Tibial nerve (tissue), 4 donors: ENCODE measurements around the gene E2F4. TPM values are rescaled to one million over a fixed set of nuclear protein-coding genes. Genes with fewer than 3 reads are reported as not detected.

Experiments used
- DNase-seq, 2 donors: peaks; one replicate each; pipeline ENCODE4 v3.0.0-alpha.2; 2019; ENCODE audit warnings: low spot score in 2 of 2
- H3K27ac ChIP-seq, 4 donors: fragments of 200-600 bp; sonication (generic) in 3 of 4; one replicate each; pipeline ENCODE4 v1.5.1; 2017 to 2019; ENCODE audit warnings: mild to moderate bottlenecking in 1 of 4
- H3K27me3 ChIP-seq, 2 donors: fragments of 200-600 bp; sonication (generic) in 1 of 2; one replicate each; pipeline versions ENCODE4 v1.5.1 to v1.6.0; 2017 to 2019
- H3K36me3 ChIP-seq, 3 donors: fragments of 200-600 bp; sonication (generic); one replicate each; pipeline ENCODE4 v1.5.1; 2018 to 2019
- H3K4me1 ChIP-seq, 4 donors: fragments of 200-600 bp; sonication (generic) in 3 of 4; one replicate each; pipeline ENCODE4 v1.5.1; 2017 to 2019
- H3K4me3 ChIP-seq, 4 donors: fragments of 200-600 bp; sonication (generic) in 3 of 4; one replicate each; pipeline ENCODE4 v1.5.1; 2017 to 2019; ENCODE audit warnings: mild to moderate bottlenecking in 1 of 4, moderate library complexity in 1 of 4
- H3K9me3 ChIP-seq, 4 donors: fragments of 200-600 bp; sonication (generic) in 3 of 4; one replicate each; pipeline ENCODE4 v1.5.1; 2017 to 2019
- CTCF ChIP-seq, 5 experiments: fragments of 200-600 bp in 3 of 5; fragments of 450-650 bp in 2 of 5; sonication (generic) in 3 of 5; IDR thresholded peaks; one replicate each; pipeline ENCODE4 v1.5.1; 2016 to 2019; ENCODE audit warnings: antibody characterized with exemption in 5 of 5, mild to moderate bottlenecking in 3 of 5, moderate library complexity in 2 of 5
- EP300 ChIP-seq, 2 donors: sonication (generic); formaldehyde crosslinking; IDR thresholded peaks; one replicate each; pipeline ENCODE4 v1.6.1; 2017; ENCODE audit warnings: antibody characterized with exemption in 2 of 2, mild to moderate bottlenecking in 1 of 2
- POLR2A ChIP-seq, 2 donors: fragments of 450-650 bp; IDR thresholded peaks; one replicate each; pipeline ENCODE4 v1.6.1; 2017; ENCODE audit warnings: antibody characterized with exemption in 2 of 2, mild to moderate bottlenecking in 2 of 2, moderate library complexity in 2 of 2
- WGBS, 2 donors: methylation state at CpG; one replicate each; pipeline ENCODE4 v1.1.5; 2018; 5-methylcytosine and 5-hydroxymethylcytosine counted together
- small RNA-seq: library from RNA; depleted of rRNA; stranded (forward); fragments of <200 nt; gene quantifications from one replicate; pipeline ENCODE3, GENCODE V24; 2016
- total RNA-seq, 4 donors: library from RNA; depleted of rRNA; stranded (reverse); fragments of >200 nt; gene quantifications; one replicate each; pipeline ENCODE4 v1.1.0, GENCODE V29; 2016

The E2F4 gene
- total RNA-seq, 4 donors from 2014 or later = 60.1 to 119 (median 99.8) TPM

GRCh38 chr16:67246081-67246755 is 54.3 kb downstream of the E2F4 start:
- Histone ChIP-seq H3K4me3 (peak overlapping the region; percentile 56 to 71 (median 64)), H3K27me3 (peaks cover 0 to 9% of the 10 kb centered on the region in 2 donors), H3K4me1 (peaks cover 0 to 69% (median 41%) of the 10 kb centered on the region in 4 donors), H3K27ac (peak overlapping the region; percentile 60 to 95 (median 80)), H3K36me3 (no peaks in the 10 kb centered on the region), H3K9me3 (no peaks in the 10 kb centered on the region)
- 0 to 1% methylated on average over 10 to 31 of the region's 48 CpGs for WGBS, 2 donors
- peak in 1 of 2 donors; percentile 64 for DNase-seq
- peak; percentile 24 to 47 (median 43) for TF ChIP-seq CTCF (IDR thresholded peaks at IDR 0.05)
- TF ChIP-seq EP300 (IDR thresholded peaks at IDR 0.05) = peak in 1 of 2 donors; percentile 74
- peak in 1 of 2 donors; percentile 39 for TF ChIP-seq POLR2A (IDR thresholded peaks at IDR 0.05)

- DNase-seq = no peak
- Histone ChIP-seq H3K4me3 (peak overlapping the region; percentile 56 to 71 (median 64)), H3K27ac (peak overlapping the region; percentile 60 to 95 (median 80)), H3K27me3 (peaks cover 0 to 9% of the 10 kb centered on the region in 2 donors), H3K4me1 (peaks cover 0 to 63% (median 35%) of the 10 kb centered on the region in 4 donors), H3K36me3 (no peaks in the 10 kb centered on the region), H3K9me3 (no peaks in the 10 kb centered on the region)
- TF ChIP-seq CTCF (IDR thresholded peaks at IDR 0.05) (no peak), POLR2A (IDR thresholded peaks at IDR 0.05) (no peak), EP300 (IDR thresholded peaks at IDR 0.05) (no peak)
- 1% methylated on average over 18 to 22 of the region's 26 CpGs for WGBS, 2 donors
Measured at GRCh38 chr16:67246756-67247191, 54.8 kb downstream of the E2F4 start.

- Histone ChIP-seq H3K36me3 (no peaks in the 10 kb centered on the region), H3K4me3 (peak within 1 kb of the TSS; percentile 56 to 71 (median 64)), H3K9me3 (no peaks in the 10 kb centered on the region), H3K27me3 (peaks cover 0 to 9% of the 10 kb centered on the region in 2 donors), H3K27ac (peak within 1 kb of the TSS; percentile 60 to 95 (median 80)), H3K4me1 (peaks cover 0 to 56% (median 34%) of the 10 kb centered on the region in 4 donors)
- TF ChIP-seq POLR2A (IDR thresholded peaks at IDR 0.05) (peak; percentile 63 to 85), CTCF (IDR thresholded peaks at IDR 0.05) (peak in 2 of 5 experiments; percentile 28 to 31), EP300 (IDR thresholded peaks at IDR 0.05) (peak; percentile 72 to 76)
- 0 to 2% methylated on average over 33 to 54 of the region's 60 CpGs for WGBS, 2 donors
- DNase-seq = peak; percentile 98
Measured at GRCh38 chr16:67247192-67248072, 55.5 kb downstream of the E2F4 start, which contains the start of gene FHOD1. FHOD1 (minus strand) TSS chr16:67247481; CDS start chr16:67247410, 71 bp downstream.

GRCh38 chr16:67248073-67248400 is 56.1 kb downstream of the E2F4 start:
- Histone ChIP-seq H3K27me3 (peaks cover 0 to 9% of the 10 kb centered on the region in 2 donors), H3K4me1 (peaks cover 0 to 52% (median 34%) of the 10 kb centered on the region in 4 donors), H3K9me3 (no peaks in the 10 kb centered on the region), H3K36me3 (no peaks in the 10 kb centered on the region), H3K4me3 (peak overlapping the region; percentile 33 to 67 (median 51)), H3K27ac (peak overlapping the region in 2 of 4 donors; percentile 21 to 56)
- DNase-seq = no peak
- TF ChIP-seq EP300 (IDR thresholded peaks at IDR 0.05) = no peak
- TF ChIP-seq CTCF (IDR thresholded peaks at IDR 0.05) = no peak
- no peak for TF ChIP-seq POLR2A (IDR thresholded peaks at IDR 0.05)
- WGBS, 2 donors = 2 to 10% methylated on average over 6 to 7 of the region's 7 CpGs

Small RNAs within 50 kb of the gene (small RNA-seq; reads per million reads assigned to genes)
- gene MIR328 = 24.8 reads per million, percentile 93 among the genes with 10 or more reads in this experiment

Other genes with a start within 250 kb of the E2F4 start
- gene CES3, start 230.9 kb upstream of the E2F4 start, total RNA-seq = 1 to 10 TPM in 2 of 4 donors, under 1 TPM in 2; 0.21 to 9.2 (median 0.81) TPM
- gene CES4A, start 203.6 kb upstream of the E2F4 start, total RNA-seq = 10 to 100 TPM; 18.6 to 24.7 (median 21.2) TPM
- gene CBFB, start 163.0 kb upstream of the E2F4 start, total RNA-seq = 10 to 100 TPM; 46.7 to 70.5 (median 59.9) TPM
- gene PHAF1, start 82.2 kb upstream of the E2F4 start, total RNA-seq = 10 to 100 TPM; 22.2 to 34.5 (median 28.1) TPM
- gene B3GNT9, start 41.2 kb upstream of the E2F4 start, total RNA-seq = 10 to 100 TPM in 3 of 4 donors, 1 to 10 TPM in 1; 9.3 to 23.1 (median 18.4) TPM
- gene TRADD, start 32.2 kb upstream of the E2F4 start, total RNA-seq = 10 to 100 TPM; 26.0 to 46.5 (median 36.2) TPM
- 10 to 100 TPM; 17.7 to 58.5 (median 40.0) TPM for gene FBXL8, start 32.2 kb upstream of the E2F4 start, total RNA-seq
- gene HSF4, start 27.4 kb upstream of the E2F4 start, total RNA-seq = 100 to 1,000 TPM; 103 to 167 (median 153) TPM
- 10 to 100 TPM; 55.5 to 95.4 (median 76.6) TPM for gene NOL3, start 21.6 kb upstream of the E2F4 start, total RNA-seq
- gene MATCAP1, start 8.2 kb upstream of the E2F4 start, total RNA-seq = 10 to 100 TPM; 13.6 to 42.9 (median 18.9) TPM
- 1 to 10 TPM in 3 of 4 donors, under 1 TPM in 1; 0.66 to 3.9 (median 2.6) TPM for gene EXOC3L1, start 2.0 kb upstream of the E2F4 start, total RNA-seq
- gene ELMO3, start 7.0 kb downstream of the E2F4 start, total RNA-seq = 10 to 100 TPM in 1 of 4 donors, 1 to 10 TPM in 3; 2.4 to 14.4 (median 4.4) TPM
- gene TMEM208, start 35.0 kb downstream of the E2F4 start, total RNA-seq = 10 to 100 TPM; 28.0 to 47.6 (median 41.2) TPM
- gene FHOD1, start 55.3 kb downstream of the E2F4 start, total RNA-seq = 10 to 100 TPM; 17.3 to 45.3 (median 25.5) TPM
- 1 to 10 TPM in 3 of 4 donors, under 1 TPM in 1; 0.59 to 2.0 (median 1.5) TPM for gene SLC9A5, start 56.8 kb downstream of the E2F4 start, total RNA-seq
- 10 to 100 TPM; 25.6 to 42.4 (median 34.6) TPM for gene PLEKHG4, start 87.4 kb downstream of the E2F4 start, total RNA-seq
- gene KCTD19, start 134.6 kb downstream of the E2F4 start, total RNA-seq = 1 to 10 TPM in 1 of 4 donors, under 1 TPM in 3; under 0.01 to 2.3 (median 0.25) TPM
- gene LRRC36, start 134.7 kb downstream of the E2F4 start, total RNA-seq = 1 to 10 TPM in 2 of 4 donors, under 1 TPM in 1, not detected in 1; 0.30 to 4.6 (median 2.1) TPM
- 10 to 100 TPM in 2 of 4 donors, 1 to 10 TPM in 2; 5.7 to 13.6 (median 9.9) TPM for gene TPPP3, start 201.3 kb downstream of the E2F4 start, total RNA-seq
- 10 to 100 TPM; 24.3 to 46.2 (median 32.8) TPM for gene ZDHHC1, start 224.3 kb downstream of the E2F4 start, total RNA-seq
- gene HSD11B2, start 239.0 kb downstream of the E2F4 start, total RNA-seq = 1 to 10 TPM in 1 of 4 donors, under 1 TPM in 2, not detected in 1; 0.20 to 2.9 (median 0.60) TPM